GM19025 (cell line): Measurements from ENCODE around the gene RPS16.

Source experiments
- ATAC-seq: cut with Tn5 transposase; IDR thresholded peaks from one replicate; pipeline ENCODE4 v1.9.1; 2021; ENCODE audit warnings: mild to moderate bottlenecking, low read depth, moderate library complexity; ENCODE audit not compliant: unreplicated experiment

The RPS16 gene

DNA sequence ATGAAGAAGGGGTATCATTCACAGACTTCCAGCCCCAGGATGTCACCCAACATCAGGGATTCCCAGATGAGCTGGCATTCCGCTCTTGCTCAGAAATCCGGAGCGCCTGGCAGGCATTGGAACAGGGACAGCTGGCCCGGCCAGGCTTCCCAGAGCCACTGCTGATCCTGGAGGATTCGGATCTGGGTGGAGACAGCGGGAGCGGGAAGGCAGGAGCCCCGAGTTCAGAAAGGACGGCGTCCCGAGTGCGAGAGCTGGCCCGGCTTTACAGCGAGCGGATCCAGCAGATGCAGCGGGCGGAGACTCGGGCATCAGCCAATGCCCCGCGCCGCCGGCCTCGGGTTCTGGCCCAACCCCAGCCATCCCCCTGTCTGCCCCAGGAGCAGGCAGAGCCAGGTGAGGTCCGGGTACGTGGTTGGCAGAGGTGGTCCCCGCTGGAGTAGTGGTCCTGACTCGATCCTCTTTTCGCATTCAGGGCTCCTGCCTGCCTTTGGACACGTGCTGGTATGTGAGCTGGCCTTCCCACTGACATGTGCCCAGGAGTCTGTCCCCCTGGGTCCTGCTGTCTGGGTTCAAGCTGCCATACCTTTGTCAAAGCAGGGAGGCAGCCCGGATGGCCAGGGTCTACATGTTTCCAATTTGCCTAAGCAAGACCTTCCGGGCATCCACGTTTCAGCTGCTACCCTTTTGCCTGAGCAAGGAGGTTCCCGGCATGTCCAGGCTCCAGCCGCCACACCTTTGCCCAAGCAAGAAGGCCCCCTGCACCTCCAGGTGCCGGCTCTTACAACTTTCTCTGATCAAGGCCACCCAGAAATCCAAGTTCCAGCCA is 12.3 kb downstream of the RPS16 start:
- no peak for ATAC-seq

GRCh38 chr19:39422020-39422419 is 13.7 kb downstream of the RPS16 start:
- ATAC-seq, result no peak

DNA sequence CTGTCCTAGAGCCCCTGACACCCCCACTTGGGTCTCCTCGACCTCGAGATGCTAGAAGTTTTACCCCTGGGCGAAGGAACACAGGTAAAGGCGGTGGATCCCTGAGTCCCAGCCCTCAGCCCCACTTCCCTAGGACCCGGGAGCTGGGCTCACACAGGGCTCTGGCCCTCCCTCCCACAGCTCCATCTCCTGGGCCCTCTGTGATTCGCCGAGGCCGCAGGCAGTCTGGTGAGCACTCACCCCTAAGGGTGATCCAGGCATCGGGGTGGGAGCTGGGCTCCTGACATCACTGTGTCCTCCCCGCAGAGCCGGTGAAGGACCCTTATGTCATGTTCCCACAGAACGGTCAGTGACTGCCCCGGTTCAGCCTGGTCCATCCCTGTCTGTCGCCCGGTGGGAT is 15.0 kb downstream of the RPS16 start:
- ATAC-seq, result no peak

GRCh38 chr19:39419003-39419402 is 16.7 kb downstream of the RPS16 start:
- ATAC-seq, result no peak

DNA sequence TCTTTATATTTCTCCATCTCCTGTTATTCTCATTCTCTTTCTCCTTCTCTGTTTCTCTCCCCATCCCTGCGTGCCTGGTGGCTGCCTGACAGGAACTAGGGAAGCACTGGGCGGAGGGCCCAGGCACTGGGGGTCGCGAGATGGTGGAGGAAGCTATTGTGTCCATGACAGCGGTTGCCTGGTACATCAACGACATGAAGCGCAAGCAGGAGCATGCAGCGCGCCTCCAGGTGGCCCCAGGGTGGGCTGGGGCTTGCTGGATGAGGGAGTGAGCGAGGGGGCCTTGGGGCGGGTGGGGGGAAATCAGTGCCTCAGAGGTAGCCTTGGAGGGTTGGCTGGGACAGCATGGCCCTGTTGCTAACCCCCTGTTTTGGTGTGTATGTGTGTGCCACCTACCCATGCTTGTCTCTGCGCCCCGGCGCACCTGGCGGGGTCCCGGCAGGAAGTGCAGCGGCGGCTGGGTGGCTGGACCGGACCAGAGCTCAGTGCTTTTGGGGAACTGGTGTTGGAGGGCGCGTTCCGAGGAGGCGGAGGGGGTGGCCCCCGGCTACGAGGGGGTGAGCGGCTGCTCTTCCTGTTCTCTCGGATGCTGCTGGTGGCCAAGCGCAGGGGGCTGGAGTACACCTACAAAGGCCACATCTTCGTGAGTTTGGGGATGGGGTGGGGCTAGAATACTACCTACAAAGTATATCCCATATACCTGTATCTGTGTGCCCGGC is 18.1 kb downstream of the RPS16 start:
- no peak for ATAC-seq

- ATAC-seq, result no peak
Measured at GRCh38 chr19:39416152-39417120, 19.3 kb downstream of the RPS16 start.

DNA sequence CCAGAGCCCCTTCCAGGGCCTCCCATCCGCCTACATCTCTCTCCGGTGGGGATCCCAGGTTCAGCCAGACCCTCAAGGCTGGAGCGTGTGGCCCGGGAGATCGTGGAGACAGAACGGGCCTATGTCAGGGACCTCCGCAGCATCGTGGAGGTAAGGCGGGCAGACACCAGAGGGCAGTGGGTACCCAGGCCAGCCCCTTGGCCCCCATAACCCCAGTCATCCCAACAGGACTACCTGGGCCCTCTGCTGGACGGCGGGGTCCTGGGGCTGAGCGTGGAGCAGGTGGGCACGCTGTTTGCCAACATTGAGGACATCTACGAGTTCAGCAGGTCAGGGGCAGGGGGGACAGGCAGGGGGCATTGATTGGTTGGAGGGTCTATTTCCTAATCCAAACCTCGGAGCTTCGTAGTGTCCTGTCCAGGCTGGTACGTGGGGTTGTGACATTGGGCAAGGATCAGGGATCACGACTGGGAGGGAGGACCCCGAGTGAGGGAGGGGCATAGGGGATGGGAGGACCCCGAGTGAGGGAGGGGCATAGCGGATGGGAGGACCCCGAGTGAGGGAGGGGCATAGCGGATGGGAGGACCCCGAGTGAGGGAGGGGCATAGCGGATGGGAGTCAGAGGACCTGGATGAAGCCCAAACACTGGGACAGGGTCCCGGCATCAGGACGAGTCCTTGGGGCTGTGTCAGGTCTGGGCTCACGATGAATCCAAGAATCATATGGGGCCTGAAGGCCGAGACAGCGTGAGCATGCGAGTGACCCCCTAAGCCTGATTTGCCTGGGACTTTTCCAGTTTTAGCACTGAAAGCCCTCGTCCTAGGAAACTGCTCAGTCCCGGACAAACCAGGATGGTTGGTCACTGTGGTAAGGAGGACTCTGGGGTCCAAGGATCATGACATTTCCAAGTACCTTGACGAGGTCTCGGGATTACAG is 20.4 kb downstream of the RPS16 start:
- no peak for ATAC-seq

GRCh38 chr19:39413911-39414608 is 21.7 kb downstream of the RPS16 start:
- ATAC-seq, result no peak

- ATAC-seq, result no peak
Measured at GRCh38 chr19:39413272-39413910, 22.4 kb downstream of the RPS16 start.

DNA sequence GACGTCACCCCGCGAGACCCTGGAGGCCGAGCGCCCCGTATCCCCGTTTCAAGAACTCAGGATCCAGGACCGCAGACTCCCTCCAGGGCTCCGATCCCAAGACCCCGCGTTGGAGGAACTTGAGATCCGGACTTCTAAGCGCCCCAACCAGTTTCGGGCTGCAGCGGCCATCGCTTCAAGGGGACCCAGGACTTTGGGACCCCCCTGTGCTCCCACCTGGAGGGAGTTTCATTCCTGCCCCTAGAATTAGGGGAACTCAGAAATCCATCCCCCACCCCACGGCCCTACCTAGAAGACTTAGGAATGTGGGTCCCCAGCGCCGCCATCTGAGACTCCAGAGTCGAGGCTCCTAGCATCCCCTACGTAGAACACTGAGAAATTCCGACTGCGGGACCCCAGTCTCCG is 22.9 kb downstream of the RPS16 start:
- no peak for ATAC-seq

DNA sequence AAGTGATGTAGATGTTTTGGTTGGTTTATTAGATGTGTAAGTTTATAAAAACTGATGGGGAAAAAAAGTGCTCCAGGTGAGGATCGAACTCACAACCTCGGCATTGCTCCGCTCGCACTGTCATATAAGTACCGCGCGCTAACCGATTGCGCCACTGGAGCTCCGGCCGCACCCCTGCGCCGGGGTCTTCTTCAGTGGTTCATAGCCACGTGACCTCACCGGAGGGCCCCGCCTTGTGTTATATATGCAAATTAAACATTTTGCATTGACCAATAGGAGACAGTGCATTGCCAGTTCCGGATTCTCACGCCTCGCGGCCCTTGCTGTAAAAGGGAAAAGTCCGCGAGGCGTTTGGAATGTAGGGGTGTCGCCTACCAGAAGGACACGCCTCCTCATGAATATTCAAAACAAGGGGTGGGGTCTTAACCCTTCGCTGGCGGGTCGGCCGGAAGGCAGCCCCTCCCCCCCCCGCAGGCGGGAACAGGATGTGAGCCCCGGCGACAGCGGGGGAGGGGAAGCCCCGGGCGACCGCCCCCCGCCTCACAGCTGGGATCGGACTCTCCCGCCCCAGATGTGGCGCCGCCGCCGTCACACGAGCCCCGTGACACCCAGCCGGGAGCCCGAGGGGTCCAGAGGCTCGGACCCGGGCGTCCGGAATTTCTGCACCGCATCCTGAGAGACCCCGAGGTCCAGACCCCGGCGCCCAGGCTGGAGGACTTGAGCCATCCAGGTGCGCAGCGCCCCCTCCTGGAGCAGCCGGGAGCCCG is 23.5 kb downstream of the RPS16 start, which contains the start of gene PLEKHG2:
TSS of gene PLEKHG2 (plus strand) at position 570 of the 767 bp plus-strand sequence. CDS start 1,418 bp downstream, outside the sequence.
- peak; percentile 48 for ATAC-seq

GRCh38 chr19:39411832-39412099 is 24.0 kb downstream of the RPS16 start:
- ATAC-seq, result peak; percentile 16

GRCh38 chr19:39411081-39411831 is 24.5 kb downstream of the RPS16 start:
- ATAC-seq, result no peak

DNA sequence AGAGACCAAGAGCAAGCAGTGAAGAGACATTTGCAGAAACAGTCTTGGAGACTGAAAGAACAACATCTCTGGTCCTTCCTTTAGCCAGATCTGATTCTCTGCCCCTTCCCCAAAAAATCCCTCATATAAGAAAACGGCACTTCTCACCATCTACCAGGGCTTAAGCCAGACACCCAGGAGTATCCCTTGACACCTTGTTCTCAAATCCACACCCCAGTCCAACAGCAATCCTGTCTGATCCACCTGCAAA is 25.0 kb downstream of the RPS16 start:
- no peak for ATAC-seq

GRCh38 chr19:39410017-39410830 is 25.5 kb downstream of the RPS16 start:
- no peak for ATAC-seq

GRCh38 chr19:39409208-39410016 is 26.3 kb downstream of the RPS16 start:
- no peak for ATAC-seq
